ENCODE measurements around the gene DMXL2. TPM values are rescaled to one million over a fixed set of nuclear protein-coding genes. Genes with fewer than 3 reads are reported as not detected.

DMXL2 gene
- total and polyA plus RNA-seq, 5 donors from 2014 or later: 0.15 to 1.4 TPM; not detected in 3

- no peaks in the 10 kb centered on the region for H3K4me1 ChIP-seq (ENCODE audit: control insufficient read depth, insufficient read depth, low read length, poor library complexity, severe bottlenecking)
- DNase-seq (no peak), ATAC-seq (ENCODE audit: low read depth in 2 of 2) (no peak)
- H3K36me3 ChIP-seq (ENCODE audit: control insufficient read depth, insufficient read depth, low read length): no peaks in the 10 kb centered on the region
- H3K4me3 ChIP-seq (ENCODE audit: low read depth, low read length): no peak overlapping the region
- no peak overlapping the region for H3K4me3 Mint-ChIP-seq
- no peaks in the 10 kb centered on the region for H3K36me3 Mint-ChIP-seq
- no peaks in the 10 kb centered on the region for H3K9me3 Mint-ChIP-seq
- H3K27me3 ChIP-seq (ENCODE audit: control insufficient read depth, insufficient read depth, low read length): no peaks in the 10 kb centered on the region
- no peak overlapping the region for H3K27ac ChIP-seq (ENCODE audit: insufficient read depth, low read length, poor library complexity, severe bottlenecking)
- no peaks in the 10 kb centered on the region for H3K4me1 Mint-ChIP-seq
- no peaks in the 10 kb centered on the region for H3K9me3 ChIP-seq (ENCODE audit: control insufficient read depth in 2 of 2, low read length in 2 of 2)
- H3K27me3 Mint-ChIP-seq: peaks cover 33% of the 10 kb centered on the region
- no peak overlapping the region for H3K27ac Mint-ChIP-seq
These were observed 20.1 kb upstream of the DMXL2 start for GRCh38 chr15:51642696-51643095.

GRCh38 chr15:51641490-51642130 lies 19.0 kb upstream of the DMXL2 start:
- H3K27ac ChIP-seq (ENCODE audit: insufficient read depth, low read length, poor library complexity, severe bottlenecking): no peak overlapping the region
- no peak overlapping the region for H3K27ac Mint-ChIP-seq
- no peak overlapping the region for H3K4me3 ChIP-seq (ENCODE audit: low read depth, low read length)
- no peaks in the 10 kb centered on the region for H3K4me1 ChIP-seq (ENCODE audit: control insufficient read depth, insufficient read depth, low read length, poor library complexity, severe bottlenecking)
- ATAC-seq (ENCODE audit: low read depth in 2 of 2) (no peak), DNase-seq (no peak)
- peaks cover 29% of the 10 kb centered on the region for H3K27me3 Mint-ChIP-seq
- H3K36me3 Mint-ChIP-seq: no peaks in the 10 kb centered on the region
- no peak overlapping the region for H3K4me3 Mint-ChIP-seq
- no peaks in the 10 kb centered on the region for H3K9me3 Mint-ChIP-seq
- no peaks in the 10 kb centered on the region for H3K36me3 ChIP-seq (ENCODE audit: control insufficient read depth, insufficient read depth, low read length)
- no peaks in the 10 kb centered on the region for H3K27me3 ChIP-seq (ENCODE audit: control insufficient read depth, insufficient read depth, low read length)
- no peaks in the 10 kb centered on the region for H3K4me1 Mint-ChIP-seq
- no peaks in the 10 kb centered on the region for H3K9me3 ChIP-seq (ENCODE audit: control insufficient read depth in 2 of 2, low read length in 2 of 2)

- H3K27ac ChIP-seq (ENCODE audit: insufficient read depth, low read length, poor library complexity, severe bottlenecking): no peak overlapping the region
- ATAC-seq (ENCODE audit: low read depth in 2 of 2): no peak
- no peak overlapping the region for H3K4me3 ChIP-seq (ENCODE audit: low read depth, low read length)
- Mint-ChIP-seq H3K4me3 (peak overlapping the region in 1 of 4 donors; percentile 49), H3K27me3 (peaks cover 20% of the 10 kb centered on the region), H3K4me1 (no peaks in the 10 kb centered on the region), H3K27ac (no peak overlapping the region), H3K9me3 (no peaks in the 10 kb centered on the region), H3K36me3 (no peaks in the 10 kb centered on the region)
- peak in 1 of 3 donors; percentile 25 for DNase-seq
- H3K27me3 ChIP-seq (ENCODE audit: control insufficient read depth, insufficient read depth, low read length): peaks cover 3% of the 10 kb centered on the region
- no peaks in the 10 kb centered on the region for H3K4me1 ChIP-seq (ENCODE audit: control insufficient read depth, insufficient read depth, low read length, poor library complexity, severe bottlenecking)
- H3K9me3 ChIP-seq (ENCODE audit: control insufficient read depth in 2 of 2, low read length in 2 of 2): no peaks in the 10 kb centered on the region
- H3K36me3 ChIP-seq (ENCODE audit: control insufficient read depth, insufficient read depth, low read length): no peaks in the 10 kb centered on the region
These were observed 12.1 kb upstream of the DMXL2 start for GRCh38 chr15:51634591-51635198.

DNA sequence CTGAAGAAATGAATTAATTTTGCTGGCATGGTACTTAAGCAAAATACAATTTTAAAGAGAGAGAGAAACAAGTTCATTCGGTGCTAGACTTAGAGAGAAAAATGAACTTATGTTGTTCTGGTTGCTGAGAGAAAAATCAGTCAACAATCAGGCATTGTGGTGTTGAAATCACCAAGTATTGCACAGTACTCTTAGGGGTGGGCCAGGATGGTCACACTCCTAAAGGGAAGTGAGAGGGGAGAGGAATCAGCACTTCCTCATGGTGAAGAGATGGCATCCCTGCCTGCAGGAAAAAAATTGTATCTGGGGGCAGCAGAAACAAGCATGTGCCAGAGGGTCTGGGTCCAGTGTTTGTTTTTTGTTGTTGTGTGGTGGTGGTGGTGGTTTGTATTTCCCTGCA lies 7.0 kb upstream of the DMXL2 start:
- Histone ChIP-seq H3K9me3 (ENCODE audit: control insufficient read depth in 2 of 2, low read length in 2 of 2) (no peaks in the 10 kb centered on the region), H3K27me3 (ENCODE audit: control insufficient read depth, insufficient read depth, low read length) (peaks cover 17% of the 10 kb centered on the region), H3K27ac (ENCODE audit: insufficient read depth, low read length, poor library complexity, severe bottlenecking) (no peak overlapping the region), H3K4me3 (ENCODE audit: low read depth, low read length) (no peak overlapping the region), H3K36me3 (ENCODE audit: control insufficient read depth, insufficient read depth, low read length) (no peaks in the 10 kb centered on the region), H3K4me1 (ENCODE audit: control insufficient read depth, insufficient read depth, low read length, poor library complexity, severe bottlenecking) (no peaks in the 10 kb centered on the region)
- DNase-seq: no peak
- Mint-ChIP-seq H3K4me1 (no peaks in the 10 kb centered on the region), H3K9me3 (peaks cover 0 to 2% (median 0%) of the 10 kb centered on the region in 7 donors), H3K27me3 (peaks cover 49% of the 10 kb centered on the region), H3K4me3 (no peak overlapping the region), H3K36me3 (no peaks in the 10 kb centered on the region), H3K27ac (no peak overlapping the region)
- no peak for ATAC-seq (ENCODE audit: low read depth in 2 of 2)

DNA sequence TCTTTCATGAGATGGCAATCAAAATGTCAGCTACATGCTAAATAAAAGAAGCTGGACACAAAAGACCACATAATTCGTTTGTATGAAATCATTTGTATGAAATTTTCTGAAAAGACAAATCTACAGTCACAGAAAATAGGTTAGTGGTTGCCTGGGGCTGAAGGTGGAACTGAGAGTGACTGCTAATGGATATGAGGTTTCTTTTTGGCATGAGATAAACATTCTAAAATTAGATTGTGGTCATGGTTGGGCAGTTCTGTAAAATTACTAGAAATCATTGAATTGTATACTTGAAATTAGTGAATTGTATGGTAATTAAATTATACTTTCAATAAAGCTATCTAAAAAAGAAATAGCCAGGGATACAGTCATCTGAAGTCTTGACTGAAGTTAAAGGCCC lies 2.7 kb upstream of the DMXL2 start:
- H3K4me3 ChIP-seq (ENCODE audit: low read depth, low read length): no peak overlapping the region
- no peaks in the 10 kb centered on the region for H3K9me3 ChIP-seq (ENCODE audit: control insufficient read depth in 2 of 2, low read length in 2 of 2)
- H3K27ac ChIP-seq (ENCODE audit: insufficient read depth, low read length, poor library complexity, severe bottlenecking): no peak overlapping the region
- peaks cover 34% of the 10 kb centered on the region for H3K27me3 ChIP-seq (ENCODE audit: control insufficient read depth, insufficient read depth, low read length)
- Mint-ChIP-seq H3K27me3 (peaks cover 63% of the 10 kb centered on the region), H3K4me1 (peaks cover 3 to 8% (median 5%) of the 10 kb centered on the region in 4 donors), H3K27ac (no peak overlapping the region), H3K36me3 (no peaks in the 10 kb centered on the region), H3K4me3 (no peak overlapping the region), H3K9me3 (peaks cover 0 to 2% (median 0%) of the 10 kb centered on the region in 7 donors)
- ATAC-seq (ENCODE audit: low read depth in 2 of 2) (no peak), DNase-seq (no peak)
- H3K36me3 ChIP-seq (ENCODE audit: control insufficient read depth, insufficient read depth, low read length): no peaks in the 10 kb centered on the region
- peaks cover 11% of the 10 kb centered on the region for H3K4me1 ChIP-seq (ENCODE audit: control insufficient read depth, insufficient read depth, low read length, poor library complexity, severe bottlenecking)

- Histone ChIP-seq H3K36me3 (ENCODE audit: control insufficient read depth, insufficient read depth, low read length) (no peaks in the 10 kb centered on the region), H3K9me3 (ENCODE audit: control insufficient read depth in 2 of 2, low read length in 2 of 2) (no peaks in the 10 kb centered on the region), H3K4me3 (ENCODE audit: low read depth, low read length) (no peak overlapping the region), H3K4me1 (ENCODE audit: control insufficient read depth, insufficient read depth, low read length, poor library complexity, severe bottlenecking) (peaks cover 11% of the 10 kb centered on the region), H3K27ac (ENCODE audit: insufficient read depth, low read length, poor library complexity, severe bottlenecking) (no peak overlapping the region), H3K27me3 (ENCODE audit: control insufficient read depth, insufficient read depth, low read length) (peaks cover 33% of the 10 kb centered on the region)
- Mint-ChIP-seq H3K36me3 (no peaks in the 10 kb centered on the region), H3K9me3 (peaks cover 0 to 2% (median 0%) of the 10 kb centered on the region in 7 donors), H3K27me3 (peaks cover 63% of the 10 kb centered on the region), H3K4me3 (peak overlapping the region in 1 of 4 donors; percentile 0), H3K4me1 (peaks cover 3 to 8% (median 5%) of the 10 kb centered on the region in 4 donors), H3K27ac (no peak overlapping the region)
- no peak for DNase-seq
- no peak for ATAC-seq (ENCODE audit: low read depth in 2 of 2)
These were observed 1.5 kb upstream of the DMXL2 start for GRCh38 chr15:51624022-51624421.

DNA sequence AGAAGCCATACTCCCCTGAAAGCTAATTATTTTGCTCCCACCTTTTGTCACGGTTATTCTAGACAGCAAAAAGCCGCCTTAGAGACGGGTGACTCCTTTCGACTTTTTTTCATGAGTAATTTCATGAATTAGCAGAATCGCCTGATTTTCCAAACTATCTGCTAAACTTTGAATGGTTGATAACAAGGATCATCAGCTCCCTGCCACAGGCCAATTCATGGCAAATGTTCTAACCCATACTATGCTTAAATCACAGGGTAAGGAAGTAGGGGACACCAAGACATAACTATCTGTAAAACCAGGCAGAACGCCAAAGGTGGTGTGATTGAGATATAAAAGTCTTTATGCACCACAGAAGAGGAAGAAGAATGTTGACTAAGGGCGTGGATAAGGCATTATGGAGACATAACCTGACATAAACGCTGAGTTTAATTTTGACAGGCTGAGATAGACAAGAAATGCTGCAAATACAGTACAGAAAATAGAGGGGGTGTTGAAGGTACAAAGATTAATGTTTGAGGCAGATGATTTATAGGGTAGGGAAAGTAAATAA lies 891 bp upstream of the DMXL2 start:
- Mint-ChIP-seq H3K27ac (no peak overlapping the region), H3K9me3 (peaks cover 0 to 2% (median 0%) of the 10 kb centered on the region in 7 donors), H3K36me3 (no peaks in the 10 kb centered on the region), H3K4me1 (peaks cover 3 to 8% (median 5%) of the 10 kb centered on the region in 4 donors), H3K27me3 (peaks cover 63% of the 10 kb centered on the region), H3K4me3 (peak overlapping the region; percentile 0 to 69 (median 54))
- no peak for ATAC-seq (ENCODE audit: low read depth in 2 of 2)
- DNase-seq: no peak
- no peaks in the 10 kb centered on the region for H3K9me3 ChIP-seq (ENCODE audit: control insufficient read depth in 2 of 2, low read length in 2 of 2)
- no peak overlapping the region for H3K27ac ChIP-seq (ENCODE audit: insufficient read depth, low read length, poor library complexity, severe bottlenecking)
- peaks cover 33% of the 10 kb centered on the region for H3K27me3 ChIP-seq (ENCODE audit: control insufficient read depth, insufficient read depth, low read length)
- H3K4me3 ChIP-seq (ENCODE audit: low read depth, low read length): peak overlapping the region; percentile 35
- H3K4me1 ChIP-seq (ENCODE audit: control insufficient read depth, insufficient read depth, low read length, poor library complexity, severe bottlenecking): peaks cover 11% of the 10 kb centered on the region
- H3K36me3 ChIP-seq (ENCODE audit: control insufficient read depth, insufficient read depth, low read length): no peaks in the 10 kb centered on the region
